ENCODE data around the gene IQUB.

DNA sequence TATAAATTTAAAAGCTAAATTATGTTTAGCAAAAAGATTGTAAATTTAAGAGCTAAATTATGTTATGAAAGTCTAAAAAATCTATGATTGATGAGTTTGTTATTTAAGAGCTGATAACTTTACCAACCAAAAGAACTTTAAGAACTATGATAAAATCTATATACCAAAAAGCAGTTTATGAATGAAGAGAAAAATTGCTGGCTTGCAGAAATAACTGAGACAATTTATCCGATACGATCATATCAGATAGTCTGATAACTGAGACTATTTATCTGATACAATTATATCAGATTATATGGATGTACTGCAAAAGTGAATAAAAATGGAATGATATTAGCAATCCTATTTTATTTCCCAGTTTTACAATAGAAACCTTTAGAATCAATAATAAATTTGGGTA, 50.2 kb downstream of the IQUB start:
- TF ChIP-seq, protein P1, sequence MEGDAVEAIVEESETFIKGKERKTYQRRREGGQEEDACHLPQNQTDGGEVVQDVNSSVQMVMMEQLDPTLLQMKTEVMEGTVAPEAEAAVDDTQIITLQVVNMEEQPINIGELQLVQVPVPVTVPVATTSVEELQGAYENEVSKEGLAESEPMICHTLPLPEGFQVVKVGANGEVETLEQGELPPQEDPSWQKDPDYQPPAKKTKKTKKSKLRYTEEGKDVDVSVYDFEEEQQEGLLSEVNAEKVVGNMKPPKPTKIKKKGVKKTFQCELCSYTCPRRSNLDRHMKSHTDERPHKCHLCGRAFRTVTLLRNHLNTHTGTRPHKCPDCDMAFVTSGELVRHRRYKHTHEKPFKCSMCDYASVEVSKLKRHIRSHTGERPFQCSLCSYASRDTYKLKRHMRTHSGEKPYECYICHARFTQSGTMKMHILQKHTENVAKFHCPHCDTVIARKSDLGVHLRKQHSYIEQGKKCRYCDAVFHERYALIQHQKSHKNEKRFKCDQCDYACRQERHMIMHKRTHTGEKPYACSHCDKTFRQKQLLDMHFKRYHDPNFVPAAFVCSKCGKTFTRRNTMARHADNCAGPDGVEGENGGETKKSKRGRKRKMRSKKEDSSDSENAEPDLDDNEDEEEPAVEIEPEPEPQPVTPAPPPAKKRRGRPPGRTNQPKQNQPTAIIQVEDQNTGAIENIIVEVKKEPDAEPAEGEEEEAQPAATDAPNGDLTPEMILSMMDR (conservative IDR thresholded peaks at IDR 0.05; ENCODE audit: low read depth, low read length): no peak
- TF ChIP-seq EZH2 (IDR thresholded peaks at IDR 0.05; ENCODE audit: low read length, unreplicated experiment): no peak

Data from PC-3 (cell line).